Measurements from ENCODE around the gene ZNF217.

- TF ChIP-seq CTCF (IDR thresholded peaks at IDR 0.05; ENCODE audit: low read depth, low read length) (no peak), EZH2phosphoT487 (IDR thresholded peaks at IDR 0.05; ENCODE audit: low read depth) (no peak)
Observed at GRCh38 chr20:53570446-53571276, 23.0 kb downstream of the ZNF217 start.

Measured in OCI-LY3 (cell line).